A172 (cell line): ENCODE results near the gene TBC1D5. TPM values are rescaled to one million over a fixed set of nuclear protein-coding genes. Genes with fewer than 3 reads are reported as not detected.
"Not testable (repeated sequence)": the region's sequence is repeated elsewhere in the genome, so short reads cannot be mapped to it uniquely, and the experiment has no call there.

Experiments
- DNase-seq: peaks from one replicate; pipeline ENCODE4 v3.0.0-alpha.2; 2015; ENCODE audit warnings: low spot score
- total RNA-seq: library from RNA; depleted of rRNA; stranded (reverse); fragments of >200 nt; shearing (Covaris generic); gene quantifications from 2 replicates; pipeline ENCODE4 v1.2.3, GENCODE V29; 2014

Gene TBC1D5
- total RNA-seq, 1 experiment from 2014 or later: 115 TPM

DNA sequence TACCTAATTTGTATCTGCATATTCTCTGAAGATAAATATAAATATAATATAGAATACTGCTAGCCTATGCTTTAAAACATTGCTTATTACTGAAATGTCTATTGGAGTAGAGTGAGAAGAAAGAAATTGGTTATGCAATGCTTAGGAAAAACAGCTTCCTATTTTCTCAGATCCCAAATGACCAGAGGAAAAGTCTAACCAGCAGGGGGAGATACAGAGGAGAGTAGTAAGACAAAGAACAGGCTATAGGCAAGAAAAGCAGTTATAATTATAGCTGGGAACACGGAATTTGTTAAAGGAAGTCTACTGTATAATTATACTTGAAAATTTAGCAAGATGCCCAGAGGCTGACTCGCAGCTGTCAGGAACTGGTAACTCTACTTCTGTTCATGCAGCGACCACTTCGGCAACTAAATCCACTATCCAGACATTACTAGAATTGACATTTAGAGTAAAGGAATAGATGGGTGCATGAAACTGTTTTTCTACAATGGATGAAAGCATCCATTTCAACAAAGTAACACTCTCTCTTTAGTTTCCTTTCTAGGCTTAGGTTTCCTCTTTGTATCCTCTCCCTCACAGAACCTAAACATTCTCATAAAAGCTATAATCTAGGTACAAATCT, 97.2 kb downstream of the TBC1D5 start:
- peak; percentile 66 for DNase-seq

DNA sequence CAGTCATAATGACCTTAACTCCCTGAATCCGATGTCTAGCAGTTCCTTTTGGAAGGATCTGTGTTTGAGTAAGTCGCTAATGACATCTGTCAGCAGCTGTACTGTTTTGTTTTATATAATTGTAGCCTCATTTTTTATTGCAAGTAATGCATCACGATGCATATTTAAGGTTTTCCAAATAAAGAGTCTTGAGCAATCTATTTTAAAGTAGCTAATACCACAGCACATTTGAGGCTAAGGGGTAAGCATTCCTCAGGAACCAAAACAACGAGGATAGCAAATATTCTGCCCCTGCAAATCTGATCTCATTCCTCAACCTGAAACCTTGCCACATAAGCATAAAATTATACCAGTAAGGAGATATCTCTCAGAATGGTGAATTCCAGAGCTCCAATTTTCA, 98.7 kb downstream of the TBC1D5 start:
- DNase-seq: no peak

DNA sequence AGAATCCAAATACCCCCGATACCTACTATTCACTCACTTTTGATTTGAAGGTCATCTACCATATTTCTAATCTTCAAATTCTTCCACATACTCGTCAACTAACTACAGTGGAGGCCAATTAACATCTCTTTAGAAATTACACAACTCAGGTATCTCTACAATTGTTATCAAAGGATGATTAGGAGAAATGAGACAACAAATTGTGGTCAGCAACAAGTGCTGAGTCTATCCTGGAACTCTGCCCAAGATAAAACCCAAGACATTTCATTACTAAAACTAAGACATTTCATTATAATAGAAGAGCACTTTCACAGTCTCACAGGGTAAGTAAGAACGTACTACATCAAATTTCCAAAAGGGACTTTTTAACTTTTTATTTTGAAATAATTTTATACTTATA, 100.0 kb downstream of the TBC1D5 start:
- no peak for DNase-seq

DNA sequence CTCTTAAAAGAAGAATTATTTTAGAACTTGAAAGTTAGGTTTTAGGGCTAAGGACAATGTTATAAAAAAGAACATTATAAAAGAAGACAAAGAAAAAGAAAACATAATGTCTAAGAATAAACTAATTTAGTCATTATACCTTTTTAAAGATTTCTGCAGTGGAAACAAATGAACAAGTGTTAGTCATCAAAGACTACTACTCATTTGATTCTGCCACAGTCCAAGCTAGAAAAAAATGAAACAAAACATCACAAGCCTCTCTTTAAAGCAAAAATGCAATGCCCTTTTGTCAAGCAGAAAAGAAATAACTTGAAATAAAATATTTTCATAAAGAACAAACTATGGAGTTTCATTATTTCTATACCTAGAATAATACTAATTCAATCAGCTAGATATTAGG, 102.0 kb downstream of the TBC1D5 start:
- peak; percentile 20 for DNase-seq

DNA sequence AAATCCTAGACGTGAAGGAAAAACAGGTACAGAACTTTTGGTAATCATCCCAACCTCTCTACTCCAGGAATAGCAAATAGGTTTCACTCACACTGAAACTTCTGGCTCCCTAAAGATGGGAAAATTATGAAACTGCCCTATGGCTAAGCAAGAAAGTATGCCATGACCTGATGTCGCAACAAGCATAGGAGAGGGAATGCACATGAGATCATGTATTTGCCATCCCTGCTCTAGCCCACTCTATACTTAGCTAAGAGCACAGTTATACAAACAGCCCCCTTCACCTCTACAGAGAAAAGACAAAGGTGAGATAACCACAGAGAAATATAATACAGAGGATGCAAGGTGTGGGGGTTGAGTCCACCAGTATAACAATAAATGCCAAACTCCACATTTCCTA, 102.7 kb downstream of the TBC1D5 start:
- peak; percentile 69 for DNase-seq

DNA sequence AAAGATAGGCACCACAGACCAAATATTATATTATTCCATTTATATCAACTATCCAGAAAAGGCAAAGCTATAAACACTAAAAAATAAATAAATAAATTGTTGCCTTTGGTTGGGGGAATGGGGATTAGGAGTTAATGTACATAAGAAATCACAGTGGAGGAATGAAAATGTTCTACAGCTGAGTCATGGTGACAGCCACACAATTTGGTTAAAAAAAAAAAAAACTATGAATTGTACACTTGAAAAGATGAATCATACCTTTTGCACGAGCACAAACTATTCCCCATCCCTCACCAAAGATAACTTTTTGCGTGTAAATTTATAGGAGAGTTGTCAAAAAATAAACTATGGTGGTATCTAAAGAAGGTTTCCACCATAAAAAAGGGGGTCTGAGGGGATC, 103.2 kb downstream of the TBC1D5 start:
- DNase-seq: peak; percentile 46

DNA sequence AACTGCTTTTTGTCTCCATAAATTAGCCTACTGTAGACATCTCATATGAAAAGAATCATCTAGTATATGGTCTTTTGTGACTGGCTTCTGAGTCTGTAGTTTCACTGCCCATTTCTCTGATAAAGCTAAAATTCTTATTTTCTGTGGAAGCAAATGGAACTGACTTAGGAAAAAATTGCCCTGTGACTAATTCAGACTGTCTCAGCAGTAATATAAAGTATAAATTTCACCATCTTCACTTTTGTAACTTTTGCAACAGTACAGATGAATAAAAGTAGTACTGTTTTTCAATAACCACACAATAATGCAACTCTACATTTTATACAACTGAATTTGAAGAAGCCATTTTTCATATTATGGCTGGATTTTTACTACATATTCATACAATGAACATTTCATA, 104.1 kb downstream of the TBC1D5 start:
- DNase-seq: no peak

DNA sequence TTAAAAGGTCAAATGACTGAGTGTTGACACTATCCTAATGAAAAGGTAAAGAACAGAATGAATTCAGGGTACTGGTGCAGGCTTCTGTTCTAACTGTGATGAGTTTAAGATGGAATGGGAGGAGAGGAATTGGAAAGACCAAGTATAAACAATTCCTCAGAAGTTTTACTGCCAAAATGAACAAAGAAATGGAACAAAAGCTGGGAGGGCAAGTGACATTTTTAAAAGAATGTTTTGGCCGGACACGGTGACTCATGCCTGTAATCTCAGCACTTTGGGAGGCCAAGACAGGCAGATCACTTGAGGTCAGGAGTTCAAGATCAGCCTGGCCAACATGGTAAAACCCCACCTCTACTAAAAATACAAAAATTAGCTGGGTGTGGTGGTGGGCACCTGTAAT, 106.8 kb downstream of the TBC1D5 start:
- peak; percentile 72 for DNase-seq

DNA sequence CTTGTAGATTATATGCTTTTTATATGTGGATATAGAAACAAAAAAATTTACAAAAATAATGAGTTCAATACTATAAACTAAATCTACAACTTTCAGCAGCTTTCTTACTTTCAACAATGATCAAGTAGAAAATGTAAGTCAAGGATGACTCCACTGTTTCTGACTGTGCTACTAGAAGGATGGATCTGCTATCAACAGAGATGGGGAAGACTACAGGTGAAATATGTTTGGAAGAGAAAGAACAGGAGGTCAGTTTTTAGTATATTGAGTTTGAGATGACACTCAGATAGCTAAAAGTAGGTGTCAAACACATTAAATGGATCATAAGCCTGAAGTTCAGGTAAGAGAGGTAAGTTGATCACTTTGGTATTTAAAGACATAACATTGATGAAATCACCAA, 107.5 kb downstream of the TBC1D5 start:
- no peak for DNase-seq

DNA sequence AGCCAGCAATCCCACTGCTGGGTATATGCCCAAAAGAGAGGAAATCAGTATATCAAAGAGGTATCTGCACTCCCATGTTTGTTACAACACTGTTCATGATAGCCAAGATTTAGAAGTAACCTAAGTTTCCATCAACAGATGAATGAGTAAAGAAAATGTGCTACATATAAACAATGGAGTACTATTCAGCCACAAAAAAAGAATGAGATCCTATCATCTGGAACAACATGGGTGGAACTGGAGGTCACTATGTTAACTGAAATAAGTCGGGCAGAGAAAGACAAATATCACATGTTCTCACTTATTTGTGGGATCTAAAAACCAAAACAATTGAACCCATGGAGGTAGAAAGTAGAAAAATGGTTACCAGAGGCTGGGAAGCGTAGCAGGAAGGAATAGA, 108.2 kb downstream of the TBC1D5 start:
- no peak for DNase-seq

DNA sequence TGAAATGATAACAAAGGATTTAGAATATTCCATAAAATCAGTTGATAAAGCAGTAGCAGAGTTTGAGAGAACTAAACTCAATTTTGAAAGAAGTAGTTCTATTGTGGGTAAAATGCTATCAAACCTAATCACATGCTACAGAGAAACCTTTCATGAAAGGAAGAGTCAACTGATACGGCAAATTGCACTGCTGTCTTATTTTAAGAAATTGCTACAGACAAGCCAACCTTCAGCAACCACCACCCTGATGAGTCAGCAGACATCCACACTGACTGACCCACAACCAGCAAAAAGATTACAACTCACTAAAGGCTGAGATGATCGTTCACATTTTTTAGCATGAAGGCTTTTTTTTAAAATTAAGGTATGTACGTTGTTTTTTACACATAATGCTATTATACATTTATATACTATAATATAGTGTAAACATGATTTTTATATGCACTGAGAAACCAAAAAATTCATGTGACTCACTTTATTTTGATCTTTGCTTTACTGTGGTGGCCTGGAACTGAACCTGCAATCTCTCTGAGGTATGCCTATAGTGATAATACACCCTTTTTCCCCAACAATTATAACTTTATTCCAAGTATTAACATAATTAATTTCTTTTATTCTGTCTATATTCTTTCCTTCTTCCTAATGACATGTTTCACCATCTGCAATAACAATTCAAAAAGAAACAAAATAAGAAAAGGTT, 109.9 kb downstream of the TBC1D5 start:
- DNase-seq: peak; percentile 80

DNA sequence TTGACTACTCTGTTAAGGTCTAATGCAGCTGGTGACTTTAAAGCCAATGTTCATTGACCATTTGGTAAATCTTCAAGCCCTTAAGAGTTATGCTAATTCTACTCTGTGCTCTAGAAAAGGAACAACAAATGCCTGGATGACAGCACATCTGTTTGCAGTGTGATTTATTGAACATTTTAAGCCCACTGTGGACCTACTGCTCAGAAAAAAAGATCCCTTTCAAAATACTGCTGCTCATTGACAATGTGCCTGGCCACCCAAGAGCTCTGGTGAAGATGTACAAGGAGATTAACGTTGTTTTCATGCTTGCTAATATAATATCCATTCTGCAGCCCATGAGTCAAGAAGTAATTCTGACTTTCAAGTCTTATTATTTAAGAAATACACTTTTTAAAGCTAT, 110.8 kb downstream of the TBC1D5 start:
- no peak for DNase-seq

DNA sequence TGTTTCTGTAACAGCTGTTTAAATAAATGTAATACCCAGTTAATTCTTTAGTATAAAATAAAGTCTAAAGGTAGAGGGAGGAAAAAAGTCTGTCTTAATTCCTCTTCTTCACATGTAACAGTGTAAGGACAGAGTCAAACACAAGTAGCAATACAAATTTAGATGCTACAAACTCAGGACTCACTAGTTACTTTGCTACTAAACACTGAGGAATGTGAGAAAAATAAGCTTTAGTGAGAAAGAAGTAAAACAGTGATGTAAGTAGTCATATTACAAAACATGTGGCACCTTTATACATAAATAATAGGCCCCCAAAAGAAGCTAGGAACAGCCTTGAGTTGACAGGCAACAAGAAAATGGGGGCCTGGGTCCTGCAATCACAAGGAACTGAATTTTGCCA, 113.0 kb downstream of the TBC1D5 start:
- DNase-seq: no peak

DNA sequence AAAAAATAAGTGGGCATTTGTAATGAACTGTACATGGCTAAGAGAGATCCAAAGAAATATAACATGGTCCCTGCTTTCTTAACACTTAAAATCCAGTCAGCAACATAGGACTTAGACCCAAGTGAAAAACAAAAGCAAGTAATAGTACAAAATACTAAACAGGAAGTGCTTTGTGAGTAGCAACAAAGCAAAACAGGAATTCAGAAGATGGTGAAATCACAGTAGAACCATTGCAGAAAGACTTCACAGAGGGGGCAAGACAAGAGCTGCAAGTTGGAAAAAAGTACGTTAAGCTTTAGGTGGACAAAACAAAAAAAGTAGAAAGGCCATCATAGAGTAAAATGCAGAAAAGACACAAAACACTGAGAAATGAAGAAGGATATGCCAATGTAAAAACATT, 116.0 kb downstream of the TBC1D5 start:
- no peak for DNase-seq

DNA sequence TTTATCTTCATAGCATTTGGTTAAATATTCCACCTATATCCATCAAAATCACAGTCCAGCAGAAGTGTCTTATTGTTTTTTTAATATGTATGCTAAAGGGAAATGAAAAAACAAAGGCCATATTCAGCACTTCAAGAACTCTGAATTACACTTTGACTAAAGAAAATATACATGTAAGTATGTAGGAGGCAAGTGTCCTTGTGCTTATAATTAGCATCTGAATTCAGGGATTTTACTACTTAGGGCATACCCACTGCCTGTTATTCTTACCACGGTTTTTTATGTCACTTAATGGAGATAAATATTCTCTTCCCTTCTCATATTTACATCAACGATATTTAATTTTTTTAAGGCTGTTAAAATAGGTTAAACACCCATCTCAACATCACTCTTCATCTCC, 117.3 kb downstream of the TBC1D5 start:
- DNase-seq: no peak

DNA sequence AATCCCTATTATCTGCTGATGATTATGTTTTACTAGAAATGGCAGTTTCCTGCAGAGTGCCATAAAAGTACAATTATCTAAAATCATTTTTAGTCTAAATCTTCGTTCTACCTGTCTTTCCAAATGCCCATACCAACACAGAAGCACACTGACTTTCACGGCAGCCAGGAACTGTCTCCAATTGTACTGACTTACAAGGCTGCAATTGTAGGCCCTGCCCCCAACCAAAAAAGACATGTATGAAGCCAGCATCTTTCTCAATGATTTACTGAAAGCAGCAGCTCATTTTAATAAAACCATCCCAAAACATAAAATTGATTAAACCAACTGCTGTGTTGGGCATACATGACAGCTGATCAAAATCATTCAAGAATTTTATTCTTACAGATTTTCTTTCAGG, 119.0 kb downstream of the TBC1D5 start:
- DNase-seq: no peak

DNA sequence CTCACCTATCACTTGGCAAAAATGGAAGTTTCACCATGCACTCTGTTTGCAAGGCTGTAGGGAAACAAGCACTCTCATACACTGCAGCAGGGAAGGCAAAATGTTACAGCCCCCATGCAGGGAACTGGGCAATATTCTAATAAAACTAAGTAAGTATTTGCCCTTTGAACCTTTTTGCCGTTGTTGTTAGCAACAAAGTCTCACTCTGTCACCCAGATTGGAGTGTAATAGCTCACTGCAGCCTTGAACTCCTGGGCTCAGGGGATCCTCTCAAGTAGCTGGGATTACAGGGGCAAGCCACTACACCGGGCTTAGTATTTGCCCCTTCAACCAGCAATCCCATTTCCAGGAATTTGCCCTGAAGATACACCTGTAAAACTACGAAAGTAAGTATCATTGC, 122.5 kb downstream of the TBC1D5 start:
- DNase-seq: no peak

DNA sequence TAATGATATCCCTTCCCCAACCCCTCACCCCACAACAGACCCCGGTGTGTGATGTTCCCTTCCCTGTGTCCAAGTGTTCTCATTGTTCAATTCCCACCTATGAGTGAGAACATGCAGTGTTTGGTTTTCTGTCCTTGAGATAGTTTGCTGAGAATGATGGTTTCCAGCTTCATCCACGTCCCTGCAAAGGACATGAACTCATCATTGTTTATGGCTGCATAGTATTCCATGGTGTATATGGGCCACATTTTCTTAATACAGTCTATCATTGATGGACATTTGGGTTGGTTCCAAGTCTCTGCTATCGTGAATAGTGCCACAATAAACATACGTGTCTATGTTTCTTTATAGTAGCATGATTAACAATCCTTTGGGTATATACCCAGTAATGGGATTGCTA, 129.4 kb downstream of the TBC1D5 start:
- not testable (repeated sequence) for DNase-seq

DNA sequence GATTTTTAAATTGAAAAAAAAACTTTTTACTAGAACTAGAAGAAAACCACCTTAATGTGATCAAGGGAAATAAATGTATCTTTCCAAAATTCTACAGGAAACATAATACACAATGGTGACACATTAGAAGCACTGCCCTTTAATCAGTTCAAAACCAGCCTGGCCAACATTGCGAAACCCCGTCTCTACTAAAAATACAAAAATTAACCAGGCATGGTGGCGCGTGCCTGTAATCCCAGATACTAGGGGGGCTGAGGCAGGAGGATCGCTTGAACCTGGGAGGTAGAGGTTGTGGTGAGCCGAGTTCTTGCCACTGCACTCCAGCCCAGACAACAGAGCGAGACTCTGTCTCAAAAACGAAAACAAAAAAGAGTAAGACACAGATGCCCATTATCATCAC, 134.5 kb downstream of the TBC1D5 start:
- DNase-seq: no peak

DNA sequence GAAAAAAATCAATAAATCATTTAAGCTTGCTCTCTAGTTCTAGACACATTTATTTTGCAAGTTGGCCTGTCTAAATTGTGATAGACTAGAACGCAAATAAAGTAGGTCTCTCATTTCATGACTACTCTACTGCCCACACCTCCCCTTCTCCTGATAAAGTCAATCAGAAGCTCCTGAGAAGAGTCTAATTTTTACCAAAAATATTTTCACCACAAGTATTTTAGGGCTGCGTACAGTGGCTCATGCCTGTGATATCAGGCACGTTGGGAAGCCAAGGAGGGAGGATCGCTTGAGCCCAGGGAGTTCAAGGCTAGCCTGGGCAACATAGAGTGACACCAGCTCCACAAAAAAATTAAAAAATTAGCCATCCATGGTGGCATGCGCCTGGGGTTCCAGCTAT, 136.5 kb downstream of the TBC1D5 start:
- no peak for DNase-seq

DNA sequence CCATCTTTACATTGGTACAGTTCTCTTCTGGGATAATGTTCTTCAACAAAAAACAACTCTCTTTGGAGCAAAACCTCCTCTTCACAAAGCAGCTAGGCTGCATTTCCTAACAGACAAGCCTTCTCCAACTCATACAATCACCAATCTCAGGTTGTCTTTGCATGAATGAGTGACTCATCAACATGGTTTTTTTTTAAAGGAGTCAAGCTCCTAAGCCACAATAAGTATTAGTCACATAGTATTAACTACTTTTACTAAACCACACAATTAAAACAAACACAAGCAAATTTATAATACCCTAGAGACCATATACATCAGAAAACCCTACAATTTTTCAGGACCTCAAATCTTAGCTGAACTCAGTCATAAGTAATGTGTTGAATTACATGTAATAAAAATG, 137.4 kb downstream of the TBC1D5 start:
- DNase-seq: peak; percentile 79

DNA sequence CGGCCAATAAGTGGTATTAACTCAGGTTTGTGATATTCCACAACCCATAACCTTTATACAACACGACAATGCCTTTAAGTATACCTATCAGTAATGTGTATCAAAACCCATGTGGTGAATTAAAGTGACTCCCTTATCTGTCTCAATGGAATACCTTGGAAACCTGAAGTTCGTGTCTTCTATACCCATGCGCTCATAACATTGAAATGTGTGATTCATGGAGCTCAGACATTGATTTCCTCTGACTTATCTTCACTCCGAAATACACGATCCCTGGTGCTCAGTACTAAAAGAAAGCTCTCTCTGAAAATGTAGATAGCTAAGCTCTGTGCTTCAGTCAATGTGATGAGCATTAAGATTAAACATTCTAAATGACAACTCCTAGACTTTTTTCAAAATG, 140.3 kb downstream of the TBC1D5 start:
- DNase-seq: peak; percentile 35

DNA sequence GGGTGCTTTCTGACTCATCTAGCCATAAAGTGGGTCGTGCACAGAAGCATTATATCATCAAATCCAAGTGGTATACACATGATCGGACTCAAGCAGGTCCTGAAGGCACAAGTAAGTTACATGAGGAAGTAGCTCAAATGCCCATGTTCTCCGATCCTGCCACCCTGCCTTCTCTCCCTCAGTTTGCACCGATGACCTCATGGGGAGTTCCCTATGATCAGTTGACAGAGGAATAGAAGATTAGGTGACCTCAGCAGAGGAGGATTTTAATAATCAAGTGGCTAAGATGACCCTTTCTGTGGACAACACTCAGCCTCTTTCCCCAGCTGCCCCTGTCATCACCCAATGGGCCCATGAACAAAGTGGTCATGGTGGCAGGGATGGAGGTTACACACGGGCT, 149.5 kb downstream of the TBC1D5 start:
- no peak for DNase-seq

DNA sequence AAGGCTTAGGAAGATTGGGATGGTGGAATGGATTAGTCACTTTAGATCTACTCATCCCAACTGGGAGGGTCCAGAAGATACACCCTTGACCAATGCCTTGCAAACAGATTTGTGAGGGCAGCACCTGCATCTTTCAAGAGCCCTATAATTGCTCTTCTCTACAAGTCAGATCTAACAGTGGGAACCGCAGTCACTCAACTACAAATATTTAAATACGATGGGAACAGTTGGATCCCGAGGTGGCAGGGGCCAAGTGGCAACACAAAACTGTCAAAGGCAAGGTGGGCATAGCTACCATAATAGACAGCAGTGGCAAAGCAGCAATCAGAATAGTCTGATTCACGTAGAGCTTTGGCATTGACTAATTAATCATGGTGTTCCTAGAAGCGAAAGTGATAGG, 152.0 kb downstream of the TBC1D5 start:
- DNase-seq: no peak
